Upper lobe of left lung (tissue), 6 donors: ENCODE measurements around the gene TRMO. TPM values are rescaled to one million over a fixed set of nuclear protein-coding genes. Genes with fewer than 3 reads are reported as not detected.

Experiments used
- ATAC-seq, 2 donors: fragments of 200-7000 bp; cut with Tn5 transposase; one replicate each; pipeline ENCODE4 v1.9.1; 2022; ENCODE audit warnings: mild to moderate bottlenecking in 2 of 2, moderate library complexity in 2 of 2; ENCODE audit not compliant: low FRiP score in 2 of 2
- DNase-seq, 2 donors: peaks; one replicate each; pipeline ENCODE4 v3.0.0-alpha.2; 2019 to 2020
- H3K27ac ChIP-seq, 4 donors: fragments of 200-600 bp; sonication (generic); one replicate each; pipeline ENCODE4 v1.5.1; 2016 to 2019
- H3K27me3 ChIP-seq, 4 donors: fragments of 200-600 bp; sonication (generic); one replicate each; pipeline ENCODE4 v1.5.1; 2017 to 2019
- H3K36me3 ChIP-seq, 4 donors: fragments of 200-600 bp; sonication (generic); one replicate each; pipeline ENCODE4 v1.5.1; 2016 to 2019
- H3K4me1 ChIP-seq, 4 donors: fragments of 200-600 bp; sonication (generic); one replicate each; pipeline ENCODE4 v1.5.1; 2018 to 2019
- H3K4me3 ChIP-seq, 4 donors: fragments of 200-600 bp; sonication (generic); one replicate each; pipeline ENCODE4 v1.5.1; 2017 to 2019; ENCODE audit warnings: mild to moderate bottlenecking in 2 of 4, moderate library complexity in 1 of 4
- H3K9me3 ChIP-seq, 4 donors: fragments of 200-600 bp; sonication (generic); one replicate each; pipeline ENCODE4 v1.5.1; 2018 to 2019
- CTCF ChIP-seq, 6 experiments: fragments of 450-650 bp in 4 of 6; fragments of 200-600 bp in 2 of 6; sonication (generic) in 2 of 6; IDR thresholded peaks; one replicate each; pipeline ENCODE4 v1.5.1; 2016 to 2019; ENCODE audit warnings: antibody characterized with exemption in 6 of 6
- EP300 ChIP-seq, 4 donors: sonication (generic); formaldehyde crosslinking; IDR thresholded peaks; one replicate each; pipeline ENCODE4 v1.5.1; 2017; ENCODE audit warnings: antibody characterized with exemption in 4 of 4, control low read depth in 2 of 4
- POLR2A ChIP-seq, 4 donors: fragments of 450-650 bp; IDR thresholded peaks; one replicate each; pipeline ENCODE4 v1.5.1; 2016 to 2017; ENCODE audit warnings: antibody characterized with exemption in 4 of 4, mild to moderate bottlenecking in 2 of 4
- POLR2AphosphoS5 ChIP-seq, 2 donors: sonication (generic); formaldehyde crosslinking; IDR thresholded peaks; one replicate each; pipeline ENCODE4 v1.5.1; 2017; ENCODE audit warnings: antibody characterized with exemption in 2 of 2
- whole genome bisulfite sequencing, 2 donors: methylation state at CpG; one replicate each; pipeline ENCODE4 v1.1.5; 2017 to 2018; 5-methylcytosine and 5-hydroxymethylcytosine counted together
- small RNA-seq, 4 donors: library from RNA; depleted of rRNA; stranded (forward); fragments of <200 nt; gene quantifications; one replicate each; pipeline ENCODE3, GENCODE V24; 2016
- total RNA-seq, 6 donors: library from RNA; depleted of rRNA in 4 of 6; stranded (reverse); fragments of >200 nt in 4 of 6; gene quantifications; one replicate each; pipeline versions ENCODE4 v1.1.0 to v1.2.1, GENCODE V29; 2016 to 2021
- donor health status: DM: no; HTN: no; CAD: no; lungs with moderate emphysema.
- donor health status: DM: no; HTN: yes; CAD: no; lungs with severe emphysema.

The TRMO gene
- total RNA-seq, 6 donors from 2014 or later, result 18.1 to 68.1 (median 37.7) TPM

DNA sequence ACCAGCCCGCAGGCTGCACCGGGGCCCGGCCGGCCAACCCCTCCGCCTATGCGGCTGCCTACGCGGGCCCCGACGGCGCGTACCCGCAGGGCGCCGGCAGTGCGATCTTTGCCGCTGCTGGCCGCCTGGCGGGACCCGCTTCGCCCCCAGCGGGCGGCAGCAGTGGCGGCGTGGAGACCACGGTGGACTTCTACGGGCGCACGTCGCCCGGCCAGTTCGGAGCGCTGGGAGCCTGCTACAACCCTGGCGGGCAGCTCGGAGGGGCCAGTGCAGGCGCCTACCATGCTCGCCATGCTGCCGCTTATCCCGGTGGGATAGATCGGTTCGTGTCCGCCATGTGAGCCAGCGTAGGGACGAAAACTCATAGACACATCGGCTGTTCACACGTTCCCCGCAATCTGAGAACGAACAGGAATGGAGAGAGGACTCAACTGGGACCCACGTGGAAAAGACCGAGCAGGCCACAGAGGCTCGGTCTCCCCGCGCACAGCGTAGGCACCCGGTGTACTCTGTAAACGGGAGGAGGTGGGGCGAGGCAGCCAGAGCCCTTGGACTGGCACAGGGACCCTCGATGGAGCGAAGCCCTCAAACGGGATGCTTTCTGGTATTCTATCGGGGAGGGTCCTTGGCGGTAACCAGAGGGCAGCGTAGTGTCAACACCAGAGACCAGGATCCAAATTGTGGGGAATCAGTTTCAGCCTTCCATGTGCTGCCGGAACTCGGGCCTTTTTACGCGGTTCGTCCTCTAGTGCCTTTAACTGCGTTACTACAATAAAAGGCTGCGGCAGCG is 67.4 kb downstream of the TRMO start:
- 10 to 12% methylated on average over 34 to 52 of the region's 71 CpGs for WGBS, 2 donors
- DNase-seq, result peak in 1 of 2 donors; percentile 65
- peaks cover 26 to 44% (median 28%) of the 10 kb centered on the region in 4 donors for H3K4me1 ChIP-seq
- ATAC-seq, result no peak
- peak overlapping the region in 3 of 4 donors; percentile 37 to 45 (median 44) for H3K4me3 ChIP-seq
- H3K9me3 ChIP-seq, result no peaks in the 10 kb centered on the region
- H3K27ac ChIP-seq, result no peak overlapping the region
- no peaks in the 10 kb centered on the region for H3K36me3 ChIP-seq
- H3K27me3 ChIP-seq, result peaks cover 0 to 84% (median 48%) of the 10 kb centered on the region in 4 donors
- TF ChIP-seq POLR2A (IDR thresholded peaks at IDR 0.05) (no peak), CTCF (IDR thresholded peaks at IDR 0.05) (no peak), POLR2AphosphoS5 (IDR thresholded peaks at IDR 0.05) (no peak), EP300 (IDR thresholded peaks at IDR 0.05) (no peak)

Small RNAs within 50 kb of the gene (small RNA-seq; reads per million reads assigned to genes)
- gene RF00019, result 0 reads per million in 4 donors

Other genes starting within 250 kb of the TRMO start
- 10 to 100 TPM; 10.4 to 26.8 (median 11.5) TPM for gene XPA, start 225.2 kb downstream of the TRMO start, total RNA-seq
- gene FOXE1, start 69.3 kb downstream of the TRMO start, total RNA-seq, result 1 to 10 TPM in 1 of 6 donors, not detected in 5; 1.8 TPM
- 1 to 10 TPM in 2 of 6 donors, under 1 TPM in 4; 0.26 to 3.0 (median 0.51) TPM for gene HEMGN, start 15.7 kb upstream of the TRMO start, total RNA-seq
- 100 to 1,000 TPM in 2 of 6 donors, 10 to 100 TPM in 4; 34.1 to 116 (median 66.0) TPM for gene ANP32B, start 60.8 kb upstream of the TRMO start, total RNA-seq
- 10 to 100 TPM; 41.4 to 75.5 (median 60.7) TPM for gene NANS, start 134.2 kb upstream of the TRMO start, total RNA-seq
- 10 to 100 TPM; 28.6 to 52.1 (median 46.2) TPM for gene TRIM14, start 196.7 kb upstream of the TRMO start, total RNA-seq